ENCODE results near the gene CD8A.
"Not testable (repeated sequence)": the region's sequence is repeated elsewhere in the genome, so short reads cannot be mapped to it uniquely, and the experiment has no call there.

The CD8A gene

DNA sequence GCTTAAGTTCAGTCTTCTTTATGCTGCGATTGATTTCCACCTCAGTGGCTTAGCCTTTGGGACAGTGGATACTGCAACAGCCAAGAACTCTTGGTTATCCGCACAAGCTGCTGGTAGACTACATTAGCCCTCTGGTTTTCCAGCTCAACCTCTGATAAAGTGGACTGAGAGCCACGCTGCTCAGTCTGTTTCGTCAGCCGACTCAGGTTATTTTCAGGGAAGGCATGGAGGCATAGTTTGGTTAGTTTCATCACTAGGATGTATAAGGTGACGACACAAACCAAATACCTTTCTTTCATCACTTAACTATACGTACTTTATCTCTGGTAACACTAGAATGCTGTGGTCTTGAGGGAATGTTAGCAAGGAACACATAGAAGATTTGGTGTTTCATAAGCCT, 14.2 kb downstream of the CD8A start:
- no peak for DNase-seq

DNA sequence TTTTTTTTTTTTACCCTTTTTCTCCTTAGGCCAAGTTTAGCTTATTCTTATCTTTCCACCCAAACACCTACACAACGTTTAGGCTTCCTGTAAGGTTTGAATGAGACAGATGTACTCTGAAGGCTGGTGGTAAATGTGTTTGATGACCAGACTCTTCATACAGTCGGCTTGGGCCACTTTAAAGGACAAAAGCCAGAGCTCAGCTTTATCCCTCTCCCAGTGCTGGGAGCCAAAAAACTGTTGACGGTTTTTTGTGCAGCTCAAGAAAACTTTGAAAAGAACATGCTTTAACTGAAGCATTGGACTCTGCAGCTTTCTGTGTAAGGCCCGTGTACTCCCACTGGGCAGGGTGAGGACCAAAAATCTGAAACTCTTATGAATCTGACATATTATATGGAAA, 15.4 kb downstream of the CD8A start:
- DNase-seq = no peak

DNA sequence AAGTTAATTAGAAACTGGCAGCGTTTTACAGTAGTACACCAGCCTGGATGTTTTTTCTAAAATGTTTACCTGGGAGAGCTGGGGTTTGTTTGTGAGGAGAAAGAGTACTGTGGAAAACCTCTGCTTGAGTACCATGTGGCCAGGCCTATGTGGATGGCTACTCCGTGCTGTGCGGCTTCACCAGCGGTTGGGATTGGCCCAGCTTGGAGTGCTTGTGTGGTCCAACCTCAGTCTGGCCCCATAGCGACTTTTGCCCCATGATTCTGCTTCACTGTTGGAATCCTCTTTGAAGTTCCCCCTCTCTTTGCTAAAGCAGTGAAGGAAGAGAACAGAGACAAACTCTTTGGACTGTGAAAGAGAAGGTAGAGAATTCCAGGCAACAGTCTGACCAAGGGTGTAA, 15.9 kb downstream of the CD8A start:
- DNase-seq = no peak

DNA sequence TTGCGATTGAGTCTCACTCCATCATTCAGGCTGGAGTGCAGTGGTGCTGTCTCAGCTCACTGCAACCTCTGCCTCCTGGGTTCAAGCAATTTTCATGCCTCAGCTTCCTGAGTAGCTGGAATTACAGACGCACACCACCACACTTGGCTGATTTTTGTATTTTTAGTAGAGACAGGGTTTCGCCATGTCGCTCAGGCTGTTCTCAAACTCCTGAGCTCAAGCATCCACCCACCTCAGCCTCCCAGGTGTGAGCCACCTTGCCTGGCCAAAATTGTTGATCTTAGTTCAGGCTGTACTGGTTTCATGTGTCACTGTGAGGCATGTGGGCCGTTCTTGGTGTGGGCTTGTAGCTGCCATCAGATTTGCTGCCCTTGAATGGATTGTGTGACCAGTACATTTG, 18.1 kb downstream of the CD8A start:
- no peak for DNase-seq

DNA sequence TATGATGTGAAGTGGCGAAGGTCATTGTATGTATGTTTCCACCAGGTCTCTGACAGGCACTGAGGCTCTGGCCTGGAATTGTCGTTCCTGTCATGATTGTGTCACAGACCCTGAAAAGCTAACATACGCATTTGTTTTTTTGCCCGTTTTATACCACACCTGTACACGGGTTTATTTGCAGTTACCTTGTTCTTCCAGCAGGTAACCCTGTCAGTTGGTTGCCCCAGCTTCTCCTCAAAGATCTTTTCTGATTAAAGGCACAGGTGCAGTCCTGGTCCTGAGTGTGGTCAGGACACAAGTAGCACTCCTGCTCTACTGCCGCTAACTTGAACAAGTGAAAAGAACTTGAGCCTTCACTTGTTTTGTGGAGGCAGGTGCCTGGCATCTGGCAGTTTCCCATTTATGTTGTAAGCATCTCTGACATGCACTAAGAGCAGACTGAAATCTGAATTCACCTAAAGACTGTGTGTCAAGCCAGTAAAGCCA, 19.9 kb downstream of the CD8A start:
- DNase-seq = no peak

DNA sequence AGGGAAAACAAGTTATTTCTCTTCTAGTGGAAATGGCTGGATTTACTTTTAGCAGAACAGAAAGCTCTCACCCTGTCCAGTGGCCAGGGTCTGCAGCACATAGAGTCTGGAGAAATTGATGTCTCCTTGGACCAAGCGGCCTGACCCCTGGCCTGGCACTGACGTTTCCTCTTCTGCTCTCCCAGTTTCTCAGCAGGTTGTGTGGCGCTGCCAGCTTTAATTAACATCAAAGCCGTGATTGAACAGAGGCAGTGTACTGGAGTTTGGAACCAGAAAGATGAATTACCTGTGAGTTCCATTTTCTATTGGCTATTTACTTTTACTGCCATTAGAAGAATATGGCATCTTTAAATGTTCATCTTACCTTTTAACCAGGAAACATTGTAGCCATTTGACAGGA, 20.9 kb downstream of the CD8A start:
- DNase-seq = no peak

DNA sequence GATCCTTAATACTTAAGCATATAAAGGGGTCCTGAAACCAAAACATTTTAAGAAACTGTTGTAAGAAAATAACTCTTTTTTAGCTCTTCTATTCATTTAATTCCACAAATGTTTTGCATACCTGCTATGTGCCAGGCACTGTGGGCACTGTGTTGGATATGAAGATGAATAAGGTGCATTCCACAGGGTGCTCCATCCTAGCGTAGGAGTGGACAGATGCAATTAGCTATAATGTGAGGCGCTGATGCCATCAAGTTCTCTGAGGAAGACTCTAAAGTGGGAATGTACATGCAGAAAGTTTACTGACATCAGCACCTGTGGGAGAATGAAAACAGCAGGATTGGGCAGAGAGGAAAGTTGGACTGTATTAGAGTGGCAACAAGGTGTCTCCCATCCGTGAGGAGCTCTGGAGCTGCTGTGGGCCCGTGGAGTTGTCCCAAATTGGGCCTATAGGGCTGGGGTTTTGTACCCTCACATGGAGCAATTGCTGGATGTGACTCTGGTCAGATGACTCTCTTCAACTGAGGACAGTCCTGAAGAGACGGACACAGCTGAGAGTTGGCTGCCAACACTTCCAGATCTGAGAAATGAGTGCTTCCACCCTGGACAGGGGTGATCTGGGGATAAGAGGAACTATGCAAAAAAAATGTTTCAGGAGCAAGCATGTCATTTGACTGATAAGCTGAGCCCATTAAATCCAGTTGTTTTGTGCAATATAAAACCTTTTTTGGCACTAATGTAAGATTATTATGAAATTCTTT, 22.3 kb downstream of the CD8A start:
- DNase-seq = no peak

DNA sequence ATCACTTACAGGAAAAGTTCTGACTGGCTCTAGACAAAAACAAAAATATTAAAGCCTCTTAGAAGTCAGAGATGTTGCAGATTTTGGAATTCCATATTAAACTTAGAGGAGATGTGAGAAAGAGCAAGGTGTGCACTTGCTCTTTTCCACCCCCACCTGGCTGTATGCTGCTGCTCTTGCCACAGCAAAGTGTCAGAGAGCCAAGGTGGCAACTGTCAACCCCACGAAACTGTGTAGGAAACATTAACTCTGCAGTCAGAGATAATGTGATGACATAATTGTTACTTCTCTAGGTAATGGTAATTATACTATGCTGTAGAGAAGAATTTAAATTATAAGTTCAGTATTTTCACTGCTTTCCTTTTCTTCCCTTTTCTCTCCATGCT, 25.4 kb downstream of the CD8A start:
- DNase-seq = no peak

DNA sequence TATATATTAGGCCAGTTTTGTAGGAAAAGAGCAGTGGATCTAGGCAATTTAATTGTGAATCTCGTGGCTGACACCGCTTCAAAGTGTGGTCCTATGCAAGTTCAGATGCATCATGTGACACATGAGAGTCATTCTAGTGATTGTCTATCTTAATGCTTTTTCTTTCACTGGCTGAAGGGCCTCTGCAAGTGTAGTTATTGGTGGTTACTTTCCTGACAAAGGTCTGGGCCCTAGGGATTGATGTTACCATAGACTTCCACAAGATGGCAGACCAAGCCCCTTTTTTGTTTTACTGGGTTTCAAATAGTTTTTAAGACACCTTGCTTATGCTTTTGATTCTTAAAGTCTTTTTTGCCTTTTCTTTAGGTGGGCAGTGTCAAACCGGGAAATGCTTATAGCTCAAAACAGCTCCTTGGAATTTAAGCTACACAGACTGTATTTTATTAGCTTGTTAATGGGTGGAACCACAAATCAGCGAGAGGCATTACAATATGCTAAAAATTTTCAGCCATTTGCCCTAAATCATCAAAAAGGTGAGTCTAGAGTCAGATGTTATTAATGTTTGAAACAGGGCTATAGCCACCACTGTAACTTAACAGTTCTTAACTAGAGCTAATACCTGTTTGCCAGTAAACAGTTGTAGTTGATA, 25.9 kb downstream of the CD8A start:
- DNase-seq = no peak

DNA sequence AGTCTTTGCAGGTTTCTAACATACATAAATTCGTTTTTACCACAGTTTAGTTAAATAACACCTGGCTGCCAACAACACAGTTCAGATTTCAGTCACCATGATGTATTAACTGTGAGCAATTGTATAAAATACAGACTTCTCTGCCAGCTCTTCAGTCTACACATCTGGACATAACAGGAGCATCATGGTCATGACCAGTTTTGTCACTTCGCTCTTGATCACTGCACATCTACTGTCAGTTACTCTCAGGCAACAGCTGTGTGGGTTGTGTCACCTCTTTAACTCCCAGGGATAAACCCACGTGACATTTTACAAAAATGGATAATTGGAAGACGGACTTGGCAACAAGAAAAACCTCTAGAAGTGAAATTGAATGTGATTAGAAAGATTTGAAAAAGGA, 30.3 kb downstream of the CD8A start:
- DNase-seq = no peak

DNA sequence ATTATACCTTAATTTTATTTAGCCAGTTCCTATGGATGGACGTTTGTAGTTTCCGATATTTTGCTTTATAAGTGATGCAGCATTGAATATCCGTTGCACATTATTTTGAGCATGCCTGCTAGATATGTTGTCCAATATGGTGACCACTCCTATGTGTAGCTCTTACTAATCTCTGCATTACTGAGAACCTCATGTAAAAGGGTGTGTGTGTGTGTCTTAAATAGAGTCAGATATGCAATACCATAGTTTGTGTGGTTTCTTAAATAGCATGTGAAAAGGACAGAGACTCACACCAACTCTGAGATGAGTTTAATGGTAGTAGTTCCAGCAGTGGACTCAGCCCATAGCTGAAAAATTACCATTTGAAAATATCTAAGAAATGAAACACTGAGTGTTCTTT, 32.3 kb downstream of the CD8A start:
- no peak for DNase-seq

DNA sequence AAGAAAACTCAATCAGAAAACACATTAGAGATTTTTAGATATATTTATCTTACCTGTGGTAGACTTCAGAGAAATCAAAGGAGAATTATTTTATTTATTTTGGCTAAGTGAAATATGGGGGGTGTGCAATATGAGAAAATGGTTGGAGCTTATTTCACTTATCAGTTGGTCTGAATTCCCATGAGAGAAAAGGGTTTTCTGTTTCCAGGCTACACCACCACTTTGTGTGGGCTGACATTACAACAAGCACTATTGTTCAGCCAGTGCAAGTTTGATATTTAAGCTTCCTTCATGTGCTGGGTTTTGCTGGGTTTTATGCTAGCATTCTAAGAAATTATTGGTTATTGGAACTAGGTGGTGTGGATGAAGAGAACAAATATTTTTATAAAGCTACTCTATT, 37.1 kb downstream of the CD8A start:
- no peak for DNase-seq

DNA sequence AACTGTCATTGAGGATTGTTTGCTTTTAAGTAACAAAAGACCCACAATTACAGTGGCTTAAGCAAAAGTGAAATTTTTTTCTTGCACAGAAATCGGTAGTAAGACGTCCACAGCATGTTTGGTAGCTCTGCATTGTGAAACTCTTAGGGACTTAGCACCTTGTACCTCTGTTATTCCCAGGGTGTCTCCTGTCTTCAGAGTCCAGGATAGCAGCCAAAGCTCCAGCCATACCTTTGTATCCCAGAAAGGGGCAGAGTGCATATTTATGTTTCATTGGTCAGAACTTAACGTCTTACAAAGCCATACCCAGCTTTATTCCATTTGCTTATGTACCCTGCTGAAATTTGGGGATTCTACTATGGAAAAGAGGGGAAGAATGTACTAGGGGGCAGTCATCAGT, 37.8 kb downstream of the CD8A start:
- DNase-seq = no peak

DNA sequence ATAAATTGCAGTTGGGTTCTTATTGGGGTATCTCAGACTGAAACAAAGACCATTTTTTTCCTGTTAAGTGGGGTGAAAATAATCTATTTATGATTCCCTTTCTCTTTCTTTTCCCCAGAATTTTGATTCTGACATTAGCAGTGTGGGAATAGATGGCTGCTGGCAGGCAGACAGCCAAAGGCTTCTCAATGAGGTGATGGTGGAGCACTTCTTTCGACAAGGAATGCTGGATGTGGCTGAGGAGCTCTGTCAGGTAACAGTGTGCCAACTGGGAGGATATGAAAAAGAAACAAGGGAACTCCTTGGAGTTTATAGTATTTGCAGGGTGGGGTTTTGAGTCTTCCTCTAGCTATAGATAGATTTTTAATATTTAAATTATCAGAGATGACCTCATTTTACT, 38.9 kb downstream of the CD8A start:
- DNase-seq = no peak

DNA sequence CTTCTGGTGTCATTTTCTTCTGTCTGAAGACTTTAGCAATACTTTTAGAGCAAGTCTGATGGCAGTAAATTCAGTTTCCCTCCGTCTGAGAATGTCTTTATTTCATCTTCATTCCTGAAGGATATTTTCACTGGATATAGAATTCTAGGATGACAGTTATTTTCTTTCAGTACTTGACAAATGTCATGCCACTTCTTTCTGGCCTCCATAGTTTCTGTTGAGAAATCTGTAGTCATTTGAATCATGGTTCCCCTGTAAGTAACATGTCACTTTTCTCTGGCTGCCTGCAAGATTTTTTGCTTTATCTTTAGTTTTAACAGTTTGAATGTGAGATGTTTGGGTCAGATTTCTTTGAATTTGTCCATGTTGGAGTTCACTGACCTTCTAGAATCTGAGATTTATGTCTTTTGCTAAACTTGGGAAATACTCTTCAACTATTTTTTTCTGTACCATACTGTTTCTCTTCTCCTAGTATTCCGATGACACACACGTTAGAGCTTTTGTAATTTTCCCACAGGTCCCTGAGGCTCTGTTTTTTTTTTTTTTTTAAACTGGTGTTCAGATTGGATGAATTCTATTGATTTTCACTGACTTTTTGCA, 40.4 kb downstream of the CD8A start:
- DNase-seq = no peak

DNA sequence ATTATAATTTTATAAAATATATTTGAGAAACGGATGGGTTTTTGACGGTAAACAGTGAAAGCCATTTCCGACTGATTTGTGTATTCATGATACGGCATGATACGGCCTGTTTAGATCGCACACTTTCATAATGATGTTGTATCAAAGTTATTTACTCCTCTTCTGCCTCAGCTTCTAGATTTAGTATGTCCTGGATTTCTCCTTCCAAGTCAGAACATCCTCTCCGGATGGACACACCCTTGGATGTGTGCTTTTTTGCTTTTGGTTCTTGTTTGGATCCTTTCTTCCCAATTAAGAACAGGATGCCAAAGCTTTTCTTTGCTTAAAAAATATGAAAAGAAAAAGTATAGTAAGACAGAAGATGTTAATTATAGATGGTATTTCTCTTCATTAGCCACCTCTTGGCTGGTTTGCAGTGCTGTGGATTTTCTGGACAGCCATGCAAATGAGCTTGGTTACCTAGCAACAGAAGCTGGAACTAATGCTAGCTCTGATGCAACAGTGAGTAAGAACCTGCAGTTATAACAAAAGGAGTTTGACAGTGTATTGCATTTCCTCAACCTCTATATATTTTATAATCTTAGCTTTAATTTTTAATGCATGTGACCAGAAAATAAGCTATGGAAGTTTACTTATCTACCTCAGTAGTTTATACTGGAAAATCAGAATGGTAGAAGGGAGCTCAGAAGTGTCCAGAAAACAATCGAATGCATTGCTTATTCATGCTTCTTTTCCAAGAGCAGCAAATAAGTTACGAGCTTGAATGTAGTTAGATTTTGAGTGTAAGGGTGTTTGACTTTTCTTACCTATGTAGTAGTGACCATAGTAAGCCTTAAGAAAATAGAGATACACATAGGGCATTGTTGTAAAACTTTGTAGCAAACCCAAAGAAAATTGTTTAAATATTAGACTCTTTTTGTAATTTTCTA, 42.7 kb downstream of the CD8A start:
- DNase-seq = no peak

DNA sequence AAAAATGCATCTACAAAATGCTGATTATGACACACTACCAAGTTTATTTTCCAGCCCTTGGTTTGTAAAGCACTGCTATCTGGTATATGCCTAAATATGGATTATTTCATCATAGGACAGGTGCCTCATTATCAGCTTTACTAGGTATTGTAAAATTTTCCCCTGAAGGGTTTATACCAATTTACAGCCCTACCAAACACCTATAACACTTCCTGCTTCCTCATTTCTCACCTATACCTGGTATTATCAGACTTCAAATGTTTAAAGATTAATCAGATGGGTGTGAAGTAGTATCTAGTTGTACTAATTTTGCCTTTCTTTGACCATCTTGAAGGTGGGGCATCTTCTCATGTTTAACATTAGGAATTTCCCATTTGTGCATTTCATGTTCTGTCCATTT, 43.8 kb downstream of the CD8A start:
- no peak for DNase-seq

DNA sequence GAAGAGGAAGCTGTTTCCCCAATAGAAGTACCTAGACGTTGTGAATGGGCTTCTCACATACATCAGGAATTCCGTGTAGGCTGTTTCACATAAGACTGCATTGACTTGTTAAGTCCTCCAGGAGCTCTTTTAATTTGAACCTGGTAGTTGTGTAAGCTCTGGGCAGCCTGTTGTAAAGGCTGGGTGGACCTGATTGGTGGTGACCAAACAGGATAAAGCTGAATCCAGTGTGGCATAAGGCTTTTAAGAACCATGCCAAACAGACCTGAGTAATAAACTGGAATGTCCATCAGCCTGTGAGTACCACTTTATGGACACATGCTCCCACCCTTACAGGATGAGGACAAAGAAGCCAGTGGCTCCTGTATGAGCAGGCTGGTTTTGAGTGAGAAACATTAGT, 46.6 kb downstream of the CD8A start:
- DNase-seq = no peak

DNA sequence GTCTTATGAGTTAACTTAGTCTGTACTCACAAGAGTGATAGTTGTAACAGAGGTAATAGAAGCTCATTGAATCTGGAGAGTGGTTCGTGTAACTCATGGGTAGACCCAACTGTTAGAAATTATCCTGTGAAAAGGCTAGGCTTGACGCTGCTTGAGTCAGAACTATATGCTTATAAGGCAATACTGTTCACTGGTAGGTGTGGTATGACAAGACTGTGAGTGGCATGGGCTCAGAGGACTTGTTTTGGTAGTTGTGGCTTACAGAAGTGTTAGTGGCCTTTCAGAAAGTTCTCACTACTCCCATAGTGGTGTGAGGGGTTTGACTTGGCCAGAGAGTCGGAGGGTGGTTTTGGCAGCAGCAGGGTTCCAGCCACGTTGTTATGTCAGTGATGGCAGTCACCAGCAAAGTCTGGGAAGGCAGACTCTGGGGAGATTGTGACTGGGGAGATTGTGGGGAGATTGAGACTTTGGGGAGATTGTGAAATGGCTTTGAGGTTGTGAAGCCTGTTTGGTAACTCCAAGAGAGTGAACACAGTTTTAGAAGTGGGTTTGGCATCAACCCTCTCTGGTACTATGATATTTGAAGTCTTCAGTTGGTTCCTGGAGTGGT, 48.7 kb downstream of the CD8A start:
- DNase-seq = not testable (repeated sequence)

DNA sequence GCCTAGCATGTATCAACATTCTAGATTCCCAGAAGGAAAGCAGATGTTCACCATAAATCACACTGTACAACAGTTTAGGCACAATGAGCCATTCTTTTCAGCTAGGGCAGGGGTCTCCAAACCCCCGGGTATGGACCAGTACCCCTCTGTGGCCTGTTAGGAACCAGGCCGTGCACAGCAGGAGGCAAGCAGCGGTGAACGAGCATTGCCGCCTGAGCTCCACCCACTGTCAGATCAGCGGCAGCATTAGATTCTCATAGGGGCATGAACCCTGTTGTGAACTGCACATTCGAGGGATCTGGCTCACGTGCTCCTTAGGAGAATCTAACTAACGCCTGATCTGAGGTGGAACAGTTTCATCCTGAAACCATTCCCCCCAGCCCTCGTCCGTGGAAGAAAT, 50.8 kb downstream of the CD8A start:
- DNase-seq = not testable (repeated sequence)

DNA sequence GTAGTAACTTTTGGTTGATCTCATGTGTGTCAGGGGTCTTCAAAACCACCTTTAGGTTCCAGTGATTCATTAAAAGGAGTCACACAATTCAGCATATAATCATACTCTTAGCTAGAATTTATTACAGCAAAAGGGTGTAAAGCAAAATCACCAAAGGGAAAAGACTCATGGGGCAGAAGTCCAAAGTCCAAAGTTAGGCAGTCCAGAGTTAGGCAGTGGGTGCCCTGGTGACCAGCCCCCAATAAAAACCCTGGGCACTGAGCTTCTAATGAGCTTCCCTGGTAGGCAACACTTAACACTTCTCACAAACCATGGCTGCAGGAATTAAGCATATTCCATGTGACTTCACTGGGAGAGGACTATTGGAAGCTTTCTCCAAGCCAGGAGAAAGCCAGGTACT, 51.2 kb downstream of the CD8A start:
- not testable (repeated sequence) for DNase-seq

DNA sequence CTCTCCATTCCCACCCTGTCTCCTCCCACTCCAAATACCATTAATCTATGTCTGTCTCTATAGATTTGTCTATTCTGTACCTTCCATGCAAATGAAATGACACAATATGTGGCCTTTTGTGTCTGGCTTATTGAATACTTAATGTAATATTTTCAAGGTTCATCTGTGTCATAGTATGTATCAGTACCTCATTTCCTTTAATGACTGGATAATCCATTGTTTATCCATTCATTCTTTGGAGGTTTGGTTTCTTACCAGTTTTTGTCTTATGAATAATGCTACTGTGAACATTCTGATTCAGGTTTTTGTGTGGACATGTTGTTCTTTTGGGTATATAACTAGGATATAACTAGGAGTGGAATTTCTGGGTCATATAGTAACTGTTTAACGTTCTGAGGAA, 55.8 kb downstream of the CD8A start:
- not testable (repeated sequence) for DNase-seq
